NCI-H460 (cell line): Measurements from ENCODE around the gene EYA2. TPM values are rescaled to one million over a fixed set of nuclear protein-coding genes. Genes with fewer than 3 reads are reported as not detected.

ENCODE experiments used
- DNase-seq: peaks from one replicate; pipeline ENCODE4 v3.0.0-alpha.2; 2016; ENCODE audit warnings: low read depth; ENCODE audit errors: extremely low read depth
- total RNA-seq: library from RNA; depleted of rRNA; stranded (reverse); fragments of >200 nt; shearing (Covaris generic); gene quantifications from 2 replicates; pipeline ENCODE4 v1.2.3, GENCODE V29; 2014

The EYA2 gene
- total RNA-seq, 1 experiment from 2014 or later, result 0.32 TPM

GRCh38 chr20:47029845-47030244, 135.2 kb downstream of the EYA2 start:
- DNase-seq, result no peak

GRCh38 chr20:47030271-47030810, 135.7 kb downstream of the EYA2 start:
- DNase-seq, result no peak

- DNase-seq, result no peak
These were observed 136.4 kb downstream of the EYA2 start for GRCh38 chr20:47031004-47031403.

- no peak for DNase-seq
These were observed 137.2 kb downstream of the EYA2 start for GRCh38 chr20:47031821-47032220.

GRCh38 chr20:47032933-47033578, 138.4 kb downstream of the EYA2 start:
- DNase-seq, result no peak

- no peak for DNase-seq
These were observed 139.0 kb downstream of the EYA2 start for GRCh38 chr20:47033665-47034064.

- no peak for DNase-seq
These were observed 140.5 kb downstream of the EYA2 start for GRCh38 chr20:47035026-47035590.

GRCh38 chr20:47036091-47036870, 141.6 kb downstream of the EYA2 start:
- no peak for DNase-seq

GRCh38 chr20:47038566-47039560, 144.2 kb downstream of the EYA2 start:
- no peak for DNase-seq

- DNase-seq, result no peak
These were observed 146.0 kb downstream of the EYA2 start for GRCh38 chr20:47040506-47041125.

- DNase-seq, result no peak
These were observed 146.8 kb downstream of the EYA2 start for GRCh38 chr20:47041396-47041899.

GRCh38 chr20:47042464-47042863, 147.8 kb downstream of the EYA2 start:
- no peak for DNase-seq

GRCh38 chr20:47043086-47043485, 148.4 kb downstream of the EYA2 start:
- no peak for DNase-seq

- DNase-seq, result no peak
These were observed 150.3 kb downstream of the EYA2 start for GRCh38 chr20:47044938-47045337.

GRCh38 chr20:47048054-47048453, 153.4 kb downstream of the EYA2 start:
- DNase-seq, result no peak

- no peak for DNase-seq
These were observed 155.1 kb downstream of the EYA2 start for GRCh38 chr20:47049771-47050170.

GRCh38 chr20:47050996-47051395, 156.4 kb downstream of the EYA2 start:
- no peak for DNase-seq

- DNase-seq, result no peak
These were observed 157.4 kb downstream of the EYA2 start for GRCh38 chr20:47051936-47052526.

- DNase-seq, result no peak
These were observed 159.9 kb downstream of the EYA2 start for GRCh38 chr20:47054506-47054905.
